ENCODE results near the gene FANCC.
A peak's percentile ranks its signal among the peaks of the same experiment; 100 is the strongest.

The FANCC gene

DNA sequence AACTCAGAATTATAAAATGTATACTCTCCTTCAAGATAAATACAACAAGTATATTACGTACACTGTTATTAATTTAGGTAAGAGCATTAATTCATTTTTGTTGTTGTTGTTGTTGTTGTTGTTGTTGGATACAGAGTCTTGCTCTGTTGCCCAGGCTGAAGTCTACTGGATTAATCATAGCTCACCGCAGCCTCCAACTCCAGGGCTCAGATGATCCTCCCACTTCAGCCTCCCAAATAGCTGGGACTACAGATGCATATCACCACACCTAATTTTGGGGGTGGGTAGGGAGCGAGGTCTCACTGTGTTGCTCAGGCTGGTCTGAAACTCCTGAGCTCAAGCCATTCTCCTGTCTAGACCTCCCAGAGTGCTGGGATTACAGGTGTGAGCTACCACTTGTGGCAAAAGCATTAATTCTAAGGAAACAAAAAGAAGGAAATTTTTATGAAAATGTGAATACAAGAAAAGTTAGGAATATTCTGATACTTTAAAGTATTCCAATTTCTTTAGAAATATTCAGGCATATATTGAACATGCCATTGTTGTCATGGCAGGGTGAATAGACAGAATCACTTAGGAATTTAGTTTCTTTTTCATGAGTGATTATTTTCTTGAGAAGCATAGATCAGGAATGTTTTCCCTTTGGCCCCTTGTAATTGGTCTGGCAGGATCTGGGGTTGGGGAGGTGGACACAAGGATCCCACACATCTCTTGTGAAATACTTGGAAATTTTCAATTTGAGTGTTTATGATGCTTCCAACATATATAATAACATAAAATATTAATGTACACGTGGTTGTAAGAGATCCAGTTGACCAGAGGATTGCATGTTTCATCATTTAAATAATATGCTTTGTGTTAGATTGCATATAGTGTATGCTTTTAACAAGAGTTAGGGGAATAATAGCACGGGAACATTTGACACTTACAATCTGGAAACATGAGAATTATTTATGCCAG lies 263.6 kb downstream of the FANCC start:
- H3K27ac ChIP-seq: no peak overlapping the region; the same call in 1 of the 2 replicates
- no peak for TF ChIP-seq CTCF (conservative IDR thresholded peaks at IDR 0.05)

DNA sequence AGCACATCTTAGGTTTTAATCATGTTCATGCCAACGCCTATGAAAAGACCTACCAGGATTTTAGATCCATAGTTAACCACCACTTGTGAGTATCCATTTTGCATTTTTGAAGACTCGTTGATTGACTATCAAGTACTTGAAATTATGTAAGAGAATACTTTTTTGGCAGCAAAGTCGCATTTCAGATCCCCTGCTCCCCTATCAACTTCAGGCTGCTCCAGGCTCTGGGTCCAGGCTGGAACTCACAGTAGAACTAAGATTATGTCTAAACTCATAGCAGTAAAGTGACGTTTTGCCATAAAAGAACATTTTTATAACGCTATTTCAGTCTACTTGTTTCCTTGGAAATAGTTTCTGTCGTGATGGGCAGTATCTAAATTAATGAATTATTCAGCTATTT lies 267.7 kb downstream of the FANCC start:
- H3K27ac ChIP-seq: peak overlapping the region; percentile 69
- TF ChIP-seq CTCF (conservative IDR thresholded peaks at IDR 0.05): no peak
